K562 (cell line): Measurements from ENCODE around the gene FMN1. TPM values are rescaled to one million over a fixed set of nuclear protein-coding genes. Genes with fewer than 3 reads are reported as not detected.

Source experiments
- ATAC-seq: fragments of 200-7000 bp; cut with Tn5 transposase; 3 replicates; pipeline ENCODE4 v1.9.1; 2020; ENCODE audit warnings: moderate library complexity
- BruUV-seq: library from RNA; stranded (reverse); fragments of 400-500 nt; replicated peaks from 2 replicates; lab custom pipeline; 2021; lab: Mats Ljungman, UMichigan
- CTCF ChIA-PET: fragments of 300-600 bp; formaldehyde crosslinking; extraction: SDS; loops from one replicate; lab custom pipeline; 2021; ENCODE audit warnings: low intra/inter-chr PET ratio; lab: Yijun Ruan, JAX
- POLR2A ChIA-PET: fragments of 300-600, 350-650 bp; sonication (Branson Sonifier 250); formaldehyde crosslinking; extraction: SDS; loops from one replicate; lab custom pipeline; 2021; ENCODE audit warnings: antibody characterized with exemption, inconsistent platforms; lab: Yijun Ruan, JAX
- DNase-seq, 4 experiments: peaks; one replicate each; pipeline versions ENCODE4 v3.0.0 to v3.0.0-alpha.2; 2011 to 2018; ENCODE audit warnings: low spot score in 3 of 4, mixed read lengths in 3 of 4; ENCODE audit errors: extremely low read depth in 1 of 4
- FAIRE-seq: peaks from 2 replicates; lab custom pipeline; 2011; peaks lifted over from hg19 to GRCh38; lab: Jason Lieb, UNC
- H2AFZ ChIP-seq: 2 replicates; pipeline ENCODE4 v1.6.0; 2011; ENCODE audit warnings: low read depth, low read length, control low read depth, inconsistent platforms
- H3K27ac ChIP-seq: fragments of 200-600 bp; 3 replicates; pipeline ENCODE4 v1.8.0; 2011; ENCODE audit warnings: low read depth, mild to moderate bottlenecking, control low read depth, inconsistent platforms, low read length, moderate library complexity, mixed read lengths; ENCODE audit errors: extremely low read depth
- H3K27me3 ChIP-seq, 2 experiments: fragments of 300-600 bp in 1 of 2; 2 replicates in 1 of 2; 3 replicates in 1 of 2; pipeline versions ENCODE4 v1.6.0 to v1.8.0; 2011; ENCODE audit warnings: inconsistent platforms in 2 of 2, low read length in 2 of 2, mild to moderate bottlenecking in 1 of 2, mixed read lengths in 1 of 2, moderate library complexity in 1 of 2; ENCODE audit not compliant: control insufficient read depth in 2 of 2, insufficient read depth in 2 of 2
- H3K36me3 ChIP-seq: fragments of 300-600 bp; 3 replicates; pipeline ENCODE4 v1.8.0; 2011; ENCODE audit warnings: mild to moderate bottlenecking, low read length, inconsistent platforms; ENCODE audit not compliant: control insufficient read depth, insufficient read depth
- H3K4me1 ChIP-seq, 2 experiments: fragments of 200-600 bp in 1 of 2; replicated peaks in 1 of 2; 2 replicates in 1 of 2; 3 replicates in 1 of 2; pipeline versions ENCODE4 v1.5.1 to v1.8.0; 2011; ENCODE audit warnings: inconsistent platforms in 2 of 2, low read length in 2 of 2, mild to moderate bottlenecking in 1 of 2, mixed read lengths in 1 of 2, moderate library complexity in 1 of 2; ENCODE audit not compliant: control insufficient read depth in 2 of 2, insufficient read depth in 2 of 2
- H3K4me2 ChIP-seq: 2 replicates; pipeline ENCODE4 v1.6.1; 2011; ENCODE audit warnings: low read length, control low read depth, inconsistent platforms, mixed read lengths; ENCODE audit not compliant: insufficient read depth
- H3K4me3 ChIP-seq: fragments of 200-600 bp; sonication (generic), shearing (Covaris generic); 2 replicates; pipeline ENCODE4 v1.5.1; 2016; ENCODE audit warnings: control low read depth, inconsistent platforms
- H3K79me2 ChIP-seq: fragments of 200-600 bp; 3 replicates; pipeline ENCODE4 v1.8.0; 2011; ENCODE audit warnings: low read length, inconsistent platforms; ENCODE audit not compliant: control insufficient read depth, insufficient read depth
- H3K9ac ChIP-seq, 2 experiments: 2 replicates each; pipeline versions ENCODE4 v1.6.0 to v1.6.1; 2011; ENCODE audit warnings: low read depth in 2 of 2, low read length in 2 of 2, control low read depth in 1 of 2, inconsistent platforms in 1 of 2, mild to moderate bottlenecking in 1 of 2, mixed read lengths in 1 of 2; ENCODE audit not compliant: insufficient read depth in 1 of 2
- H3K9me1 ChIP-seq: one replicate; pipeline ENCODE4 v1.6.0; 2011; ENCODE audit warnings: inconsistent platforms, mild to moderate bottlenecking, low read length, moderate library complexity; ENCODE audit not compliant: control insufficient read depth, insufficient read depth
- H3K9me3 ChIP-seq: replicated peaks from 2 replicates; pipeline ENCODE4 v1.5.1; 2011; ENCODE audit warnings: low read depth, low read length, inconsistent platforms; ENCODE audit not compliant: control insufficient read depth, insufficient read depth
- H4K20me1 ChIP-seq: replicated peaks from 2 replicates; pipeline ENCODE4 v1.6.1; 2011; ENCODE audit warnings: low read length, inconsistent platforms, mixed read lengths; ENCODE audit not compliant: control insufficient read depth, insufficient read depth
- CEBPG ChIP-seq, 3 experiments: fragments of 200-800 bp in 1 of 3; sonication (Bioruptor generic) in 1 of 3; sonication (generic) in 1 of 3; formaldehyde crosslinking in 1 of 3; IDR thresholded peaks in 2 of 3; conservative IDR thresholded peaks in 1 of 3; 2 replicates each; pipeline versions ENCODE4 v1.6.1 to v1.8.0; 2016 to 2022; ENCODE audit warnings: missing compliant biosample characterization in 2 of 3, missing genetic modification characterization in 2 of 3, mild to moderate bottlenecking in 1 of 3, missing genetic modification reagents in 1 of 3
- CHD2 ChIP-seq: IDR thresholded peaks from 2 replicates; pipeline ENCODE4 v1.6.1; 2011; ENCODE audit warnings: low read depth, low read length
- DMBX1 ChIP-seq: fragments of 250-450 bp; sonication (Bioruptor Pico); IDR thresholded peaks from 2 replicates; pipeline ENCODE4 v1.8.0; 2022; ENCODE audit warnings: inconsistent platforms, mild to moderate bottlenecking, moderate library complexity, borderline replicate concordance
- ERF ChIP-seq: fragments of 450-650 bp; formaldehyde crosslinking; IDR thresholded peaks from 2 replicates; pipeline ENCODE4 v1.4.0; 2020; ENCODE audit warnings: mild to moderate bottlenecking, mixed read lengths
- ESRRA ChIP-seq: fragments of 450-650 bp; IDR thresholded peaks from 2 replicates; pipeline ENCODE4 v1.6.1; 2014; ENCODE audit warnings: low read depth, mild to moderate bottlenecking, moderate library complexity, borderline replicate concordance
- PCBP1 ChIP-seq: fragments of 200-400 bp; formaldehyde crosslinking; IDR thresholded peaks from 2 replicates; pipeline ENCODE4 v1.6.1; 2018; ENCODE audit warnings: mild to moderate bottlenecking, low read depth, low read length; ENCODE audit not compliant: poor library complexity, severe bottlenecking
- SAP30 ChIP-seq: fragments of 200-600 bp; sonication (generic); IDR thresholded peaks from 2 replicates; pipeline ENCODE4 v1.6.1; 2012; ENCODE audit warnings: borderline replicate concordance, low read depth, mild to moderate bottlenecking, moderate library complexity, low read length, control low read depth, inconsistent platforms; ENCODE audit not compliant: insufficient read depth, poor library complexity, severe bottlenecking
- TRIM28 ChIP-seq: fragments of 450-650 bp; IDR thresholded peaks from 2 replicates; pipeline ENCODE4 v1.6.1; 2017
- ZBTB7A ChIP-seq: IDR thresholded peaks from 2 replicates; pipeline ENCODE4 v1.6.1; 2011; ENCODE audit warnings: low read depth, mild to moderate bottlenecking, low read length, moderate library complexity, borderline replicate concordance; ENCODE audit not compliant: control insufficient read depth
- ZNF324 ChIP-seq: fragments of 250-450 bp; sonication (Bioruptor Pico); IDR thresholded peaks from 2 replicates; pipeline ENCODE4 v1.4.0; 2020; ENCODE audit warnings: mild to moderate bottlenecking
- ZNF668 ChIP-seq: fragments of 250-450 bp; sonication (Bioruptor Pico); IDR thresholded peaks from 2 replicates; pipeline ENCODE4 v1.8.0; 2022; ENCODE audit warnings: mild to moderate bottlenecking, inconsistent platforms
- WGBS: fragments of 100-300 bp; shearing (Covaris generic); methylation state at CpG from one replicate; pipeline ENCODE4 v1.1.6; 2016; ENCODE audit warnings: low coverage, mixed read lengths; ENCODE audit not compliant: insufficient coverage; ENCODE audit errors: missing lambda C conversion rate; 5-methylcytosine and 5-hydroxymethylcytosine counted together
- in situ Hi-C: fragments of 300-500 bp; cut with MboI; formaldehyde crosslinking; loops from 4 replicates; pipeline ENCODE4 v1.15.0; 2018; ENCODE audit warnings: inconsistent platforms, mixed read lengths
- intact Hi-C: fragments of 100-400 bp; cut with micrococcal nuclease; formaldehyde crosslinking; loops from 2 replicates; pipeline ENCODE4 v1.14.2; 2022
- polyA plus RNA-seq, 8 experiments: library from polyadenylated mRNA; depleted of rRNA in 4 of 8; stranded (reverse) in 5 of 8; unstranded in 3 of 8; fragments of >200 nt; fragmentation: Nextera tagmentation in 2 of 8; fragmentation: Illumina TruSeq in 1 of 8; extraction: Ambion mirVana in 2 of 8; extraction: Trizol in 1 of 8; gene quantifications; 2 replicates each; pipeline versions ENCODE4 v1.2.1 to v1.2.3, GENCODE V29; 2011 to 2014; ENCODE audit warnings: inconsistent platforms in 1 of 8, missing spikeins in 1 of 8
- total RNA-seq, 7 experiments: library from RNA; depleted of rRNA in 6 of 7; stranded (reverse); fragments of >200 nt in 6 of 7; fragmentation: Illumina TruSeq in 2 of 7; extraction: Trizol in 2 of 7; gene quantifications; 2 replicates each; pipeline versions ENCODE4 v1.2.1 to v1.2.3, GENCODE V29; 2011 to 2021; ENCODE audit warnings: low replicate concordance in 1 of 7
- TF ChIP-seq, protein P1 (sequence below), 2 experiments: fragments of 450-650 bp in 1 of 2; sonication (generic) in 1 of 2; formaldehyde crosslinking in 1 of 2; IDR thresholded peaks in 1 of 2; conservative IDR thresholded peaks in 1 of 2; 2 replicates each; pipeline versions ENCODE4 v1.6.1 to v1.8.1; 2016 to 2023; ENCODE audit warnings: mild to moderate bottlenecking in 2 of 2, moderate library complexity in 2 of 2, inconsistent platforms in 1 of 2, missing genetic modification reagents in 1 of 2
- TF ChIP-seq, protein P2 (sequence below): fragments of 450-650 bp; IDR thresholded peaks from 2 replicates; pipeline ENCODE4 v1.6.1; 2016; ENCODE audit warnings: low read depth

Gene FMN1
- total and polyA plus RNA-seq, 9 of the 15 experiments (the other 6 are each of a cell fraction or from before 2014, with no cell fraction given): 0.03 to 0.07 (median 0.04) TPM; not detected in 6

DNA sequence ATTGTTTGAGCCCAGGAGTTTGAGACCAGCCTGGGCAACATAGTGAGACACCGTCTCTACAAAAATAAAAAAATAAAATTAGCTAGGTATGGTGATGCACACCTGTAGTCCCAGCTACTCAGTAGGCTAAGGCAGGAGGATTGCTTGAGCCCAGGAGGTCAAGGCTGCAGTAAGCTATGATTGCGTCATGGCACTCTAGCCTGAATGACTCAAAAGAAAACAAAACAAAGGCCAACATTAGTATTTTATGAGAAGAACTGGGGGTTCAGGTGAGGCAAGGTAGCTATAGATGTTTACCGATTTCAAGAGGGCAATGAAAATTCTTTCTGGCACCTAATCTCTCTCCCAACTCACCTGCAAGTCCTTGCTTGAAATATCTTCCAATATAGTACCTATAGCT, 399.5 kb downstream of the FMN1 start:
- Histone ChIP-seq H3K27ac (no peak overlapping the region), H2AFZ (no peak overlapping the region), H3K9me1 (no peaks in the 10 kb centered on the region), H3K9me3 (no peaks in the 10 kb centered on the region), H3K4me2 (no peak overlapping the region), H3K4me1 (no peaks in the 10 kb centered on the region), H3K27me3 (peaks cover 0 to 4% of the 10 kb centered on the region in 2 experiments; a peak in 2 of 5 replicates), H3K4me3 (no peak overlapping the region), H4K20me1 (no peaks in the 10 kb centered on the region), H3K79me2 (no peaks in the 10 kb centered on the region), H3K9ac (no peak overlapping the region), H3K36me3 (no peaks in the 10 kb centered on the region)
- ChIA-PET POLR2A (no interaction called here), CTCF (no interaction called here)
- ATAC-seq (no peak), FAIRE-seq (no peak), DNase-seq (no peak)
- no TSS peak for BruUV-seq
- intact Hi-C loops (no loop called here), in situ Hi-C loops (no loop called here)
- 2% methylated on average over 3 of the region's 3 CpGs for WGBS
- TF ChIP-seq ERF (CRISPR knock-in tag) (no peak), CHD2 (no peak), ZNF324 (CRISPR knock-in tag) (no peak), SAP30 (no peak), ZBTB7A (no peak), CEBPG (CRISPR knock-in tag; IDR thresholded peaks at IDR 0.05) (no peak), CEBPG (tag; conservative IDR thresholded peaks at IDR 0.05 in 1 of 2, IDR thresholded peaks at IDR 0.05 in 1 of 2) (peak in 1 of 2 experiments; percentile 26; a peak in 1 of 4 replicates), PCBP1 (no peak), ESRRA (no peak), DMBX1 (CRISPR knock-in tag) (no peak), TRIM28 (no peak), ZNF668 (CRISPR knock-in tag) (no peak)
- TF ChIP-seq, protein P1, sequence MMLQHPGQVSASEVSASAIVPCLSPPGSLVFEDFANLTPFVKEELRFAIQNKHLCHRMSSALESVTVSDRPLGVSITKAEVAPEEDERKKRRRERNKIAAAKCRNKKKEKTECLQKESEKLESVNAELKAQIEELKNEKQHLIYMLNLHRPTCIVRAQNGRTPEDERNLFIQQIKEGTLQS (IDR thresholded peaks at IDR 0.05): peak; percentile 19; the same call in 1 of the 2 replicates
- TF ChIP-seq, protein P1 (CRISPR knock-in tag; conservative IDR thresholded peaks at IDR 0.05): no peak
- TF ChIP-seq, protein P2, sequence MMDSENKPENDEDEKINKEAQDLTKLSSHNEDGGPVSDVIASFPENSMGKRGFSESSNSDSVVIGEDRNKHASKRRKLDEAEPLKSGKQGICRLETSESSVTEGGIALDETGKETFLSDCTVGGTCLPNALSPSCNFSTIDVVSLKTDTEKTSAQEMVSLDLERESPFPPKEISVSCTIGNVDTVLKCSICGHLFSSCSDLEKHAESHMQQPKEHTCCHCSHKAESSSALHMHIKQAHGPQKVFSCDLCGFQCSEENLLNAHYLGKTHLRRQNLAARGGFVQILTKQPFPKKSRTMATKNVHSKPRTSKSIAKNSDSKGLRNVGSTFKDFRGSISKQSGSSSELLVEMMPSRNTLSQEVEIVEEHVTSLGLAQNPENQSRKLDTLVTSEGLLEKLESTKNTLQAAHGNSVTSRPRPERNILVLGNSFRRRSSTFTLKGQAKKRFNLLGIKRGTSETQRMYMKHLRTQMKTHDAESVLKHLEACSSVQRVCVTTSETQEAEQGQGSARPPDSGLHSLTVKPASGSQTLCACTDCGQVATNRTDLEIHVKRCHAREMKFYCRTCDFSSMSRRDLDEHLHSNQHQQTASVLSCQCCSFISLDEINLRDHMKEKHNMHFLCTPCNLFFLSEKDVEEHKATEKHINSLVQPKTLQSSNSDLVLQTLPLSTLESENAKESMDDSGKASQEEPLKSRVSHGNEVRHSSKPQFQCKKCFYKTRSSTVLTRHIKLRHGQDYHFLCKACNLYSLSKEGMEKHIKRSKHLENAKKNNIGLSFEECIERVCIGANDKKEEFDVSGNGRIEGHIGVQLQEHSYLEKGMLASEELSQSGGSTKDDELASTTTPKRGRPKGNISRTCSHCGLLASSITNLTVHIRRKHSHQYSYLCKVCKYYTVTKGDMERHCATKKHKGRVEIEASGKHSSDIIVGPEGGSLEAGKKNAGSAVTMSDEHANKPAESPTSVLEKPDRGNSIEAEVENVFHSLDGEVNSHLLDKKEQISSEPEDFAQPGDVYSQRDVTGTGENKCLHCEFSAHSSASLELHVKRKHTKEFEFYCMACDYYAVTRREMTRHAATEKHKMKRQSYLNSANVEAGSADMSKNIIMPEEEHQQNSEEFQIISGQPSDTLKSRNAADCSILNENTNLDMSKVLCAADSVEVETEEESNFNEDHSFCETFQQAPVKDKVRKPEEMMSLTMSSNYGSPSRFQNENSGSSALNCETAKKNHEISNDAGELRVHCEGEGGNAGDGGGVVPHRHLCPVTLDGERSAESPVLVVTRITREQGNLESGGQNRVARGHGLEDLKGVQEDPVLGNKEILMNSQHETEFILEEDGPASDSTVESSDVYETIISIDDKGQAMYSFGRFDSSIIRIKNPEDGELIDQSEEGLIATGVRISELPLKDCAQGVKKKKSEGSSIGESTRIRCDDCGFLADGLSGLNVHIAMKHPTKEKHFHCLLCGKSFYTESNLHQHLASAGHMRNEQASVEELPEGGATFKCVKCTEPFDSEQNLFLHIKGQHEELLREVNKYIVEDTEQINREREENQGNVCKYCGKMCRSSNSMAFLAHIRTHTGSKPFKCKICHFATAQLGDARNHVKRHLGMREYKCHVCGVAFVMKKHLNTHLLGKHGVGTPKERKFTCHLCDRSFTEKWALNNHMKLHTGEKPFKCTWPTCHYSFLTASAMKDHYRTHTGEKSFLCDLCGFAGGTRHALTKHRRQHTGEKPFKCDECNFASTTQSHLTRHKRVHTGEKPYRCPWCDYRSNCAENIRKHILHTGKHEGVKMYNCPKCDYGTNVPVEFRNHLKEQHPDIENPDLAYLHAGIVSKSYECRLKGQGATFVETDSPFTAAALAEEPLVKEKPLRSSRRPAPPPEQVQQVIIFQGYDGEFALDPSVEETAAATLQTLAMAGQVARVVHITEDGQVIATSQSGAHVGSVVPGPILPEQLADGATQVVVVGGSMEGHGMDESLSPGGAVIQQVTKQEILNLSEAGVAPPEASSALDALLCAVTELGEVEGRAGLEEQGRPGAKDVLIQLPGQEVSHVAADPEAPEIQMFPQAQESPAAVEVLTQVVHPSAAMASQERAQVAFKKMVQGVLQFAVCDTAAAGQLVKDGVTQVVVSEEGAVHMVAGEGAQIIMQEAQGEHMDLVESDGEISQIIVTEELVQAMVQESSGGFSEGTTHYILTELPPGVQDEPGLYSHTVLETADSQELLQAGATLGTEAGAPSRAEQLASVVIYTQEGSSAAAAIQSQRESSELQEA: no peak
